Measurements from ENCODE around the gene LAMA3. TPM values are rescaled to one million over a fixed set of nuclear protein-coding genes. Genes with fewer than 3 reads are reported as not detected.

LAMA3 gene
- total RNA-seq, 4 donors from 2014 or later = 46.5 to 75.4 (median 57.4) TPM

DNA sequence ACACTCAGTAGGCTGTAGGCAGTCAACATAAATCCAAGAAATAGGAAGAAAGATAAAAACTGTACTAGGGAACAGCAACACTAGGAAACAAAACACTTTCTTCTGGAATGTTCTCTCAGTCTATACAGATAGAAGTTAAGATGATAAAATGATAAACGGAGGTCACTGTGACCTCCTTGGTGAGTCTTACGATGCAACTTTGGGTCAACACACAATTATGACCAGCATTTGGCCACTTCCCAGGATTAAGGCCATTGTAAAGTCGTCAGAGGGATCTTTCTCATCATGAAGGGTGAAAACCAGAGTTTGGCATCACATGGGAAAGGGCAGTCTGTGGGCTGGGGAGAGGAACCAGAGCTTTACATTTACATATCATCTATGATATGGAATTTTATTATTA, 33.4 kb downstream of the LAMA3 start:
- intact Hi-C loops (cut with DNase I; ENCODE audit: low total_unique reads) = no loop called here
- H3K27ac ChIP-seq = peak overlapping the region; percentile 74 to 88
- TF ChIP-seq, protein P1, sequence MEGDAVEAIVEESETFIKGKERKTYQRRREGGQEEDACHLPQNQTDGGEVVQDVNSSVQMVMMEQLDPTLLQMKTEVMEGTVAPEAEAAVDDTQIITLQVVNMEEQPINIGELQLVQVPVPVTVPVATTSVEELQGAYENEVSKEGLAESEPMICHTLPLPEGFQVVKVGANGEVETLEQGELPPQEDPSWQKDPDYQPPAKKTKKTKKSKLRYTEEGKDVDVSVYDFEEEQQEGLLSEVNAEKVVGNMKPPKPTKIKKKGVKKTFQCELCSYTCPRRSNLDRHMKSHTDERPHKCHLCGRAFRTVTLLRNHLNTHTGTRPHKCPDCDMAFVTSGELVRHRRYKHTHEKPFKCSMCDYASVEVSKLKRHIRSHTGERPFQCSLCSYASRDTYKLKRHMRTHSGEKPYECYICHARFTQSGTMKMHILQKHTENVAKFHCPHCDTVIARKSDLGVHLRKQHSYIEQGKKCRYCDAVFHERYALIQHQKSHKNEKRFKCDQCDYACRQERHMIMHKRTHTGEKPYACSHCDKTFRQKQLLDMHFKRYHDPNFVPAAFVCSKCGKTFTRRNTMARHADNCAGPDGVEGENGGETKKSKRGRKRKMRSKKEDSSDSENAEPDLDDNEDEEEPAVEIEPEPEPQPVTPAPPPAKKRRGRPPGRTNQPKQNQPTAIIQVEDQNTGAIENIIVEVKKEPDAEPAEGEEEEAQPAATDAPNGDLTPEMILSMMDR (IDR thresholded peaks at IDR 0.05) = no peak
- TF ChIP-seq POLR2A (IDR thresholded peaks at IDR 0.05) = no peak

DNA sequence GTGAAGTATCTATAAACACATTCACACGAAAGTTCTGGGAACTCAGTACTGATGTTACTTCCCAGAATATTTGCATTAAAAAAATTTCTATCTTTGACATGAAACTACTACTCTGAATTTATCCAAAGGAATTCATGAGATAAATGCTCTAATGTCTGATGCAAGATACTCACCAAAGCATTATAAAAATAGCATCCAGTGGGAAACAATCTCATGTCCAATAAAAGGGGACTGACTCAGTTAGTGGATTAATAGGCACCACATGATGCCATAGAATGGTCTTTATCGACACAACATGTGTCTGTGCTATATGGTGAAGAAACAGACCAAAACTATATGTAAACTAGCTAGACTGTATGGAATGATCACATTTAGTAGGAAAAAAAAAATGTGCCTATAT, 33.9 kb downstream of the LAMA3 start:
- TF ChIP-seq, protein P1 (IDR thresholded peaks at IDR 0.05) = no peak
- TF ChIP-seq POLR2A (IDR thresholded peaks at IDR 0.05) = no peak
- no peak overlapping the region for H3K4me3 ChIP-seq
- no peak for DNase-seq
- no peaks in the 10 kb centered on the region for H3K27me3 ChIP-seq
- intact Hi-C loops (cut with DNase I; ENCODE audit: low total_unique reads) = no loop called here
- no peaks in the 10 kb centered on the region for H3K9me3 ChIP-seq
- no peaks in the 10 kb centered on the region for H3K36me3 ChIP-seq
- peak overlapping the region; percentile 74 to 88 for H3K27ac ChIP-seq
- H3K4me1 ChIP-seq = peaks cover 5 to 13% of the 10 kb centered on the region in 2 donors

More for the DNA sequence above, 33.4 kb downstream of the LAMA3 start:
- H3K4me3 ChIP-seq = no peak overlapping the region
- DNase-seq = peak in 1 of 2 donors; percentile 64
- H3K36me3 ChIP-seq = no peaks in the 10 kb centered on the region
- H3K27me3 ChIP-seq = no peaks in the 10 kb centered on the region
- peaks cover 5 to 15% of the 10 kb centered on the region in 2 donors for H3K4me1 ChIP-seq
- no peaks in the 10 kb centered on the region for H3K9me3 ChIP-seq

DNA sequence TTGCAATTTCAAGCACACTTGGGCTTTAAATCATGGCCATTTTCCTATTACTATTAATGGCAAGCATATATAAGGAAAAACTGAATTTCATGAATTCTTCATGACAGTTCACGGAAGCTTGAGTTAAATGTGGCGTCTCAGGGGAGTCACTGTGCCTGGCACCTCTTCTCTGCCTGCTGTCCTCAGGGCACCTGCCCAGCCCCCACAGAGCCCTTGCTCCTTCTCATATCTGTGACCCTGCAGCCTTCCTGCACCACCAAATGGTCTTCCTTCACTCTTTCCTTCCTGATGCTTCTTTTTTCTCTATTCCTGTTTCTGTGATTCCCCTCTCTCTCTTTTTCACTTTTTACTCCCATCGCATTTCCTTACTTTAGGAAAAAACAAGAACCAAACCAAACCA, 35.4 kb downstream of the LAMA3 start:
- intact Hi-C loops (cut with DNase I; ENCODE audit: low total_unique reads) = no loop called here
- Histone ChIP-seq H3K4me1 (peaks cover 0 to 5% of the 10 kb centered on the region in 2 donors), H3K36me3 (no peaks in the 10 kb centered on the region), H3K27me3 (no peaks in the 10 kb centered on the region), H3K27ac (peak overlapping the region in 1 of 2 donors; percentile 57), H3K4me3 (no peak overlapping the region), H3K9me3 (no peaks in the 10 kb centered on the region)
- TF ChIP-seq, protein P1 (IDR thresholded peaks at IDR 0.05) = no peak
- no peak for TF ChIP-seq POLR2A (IDR thresholded peaks at IDR 0.05)
- no peak for DNase-seq

DNA sequence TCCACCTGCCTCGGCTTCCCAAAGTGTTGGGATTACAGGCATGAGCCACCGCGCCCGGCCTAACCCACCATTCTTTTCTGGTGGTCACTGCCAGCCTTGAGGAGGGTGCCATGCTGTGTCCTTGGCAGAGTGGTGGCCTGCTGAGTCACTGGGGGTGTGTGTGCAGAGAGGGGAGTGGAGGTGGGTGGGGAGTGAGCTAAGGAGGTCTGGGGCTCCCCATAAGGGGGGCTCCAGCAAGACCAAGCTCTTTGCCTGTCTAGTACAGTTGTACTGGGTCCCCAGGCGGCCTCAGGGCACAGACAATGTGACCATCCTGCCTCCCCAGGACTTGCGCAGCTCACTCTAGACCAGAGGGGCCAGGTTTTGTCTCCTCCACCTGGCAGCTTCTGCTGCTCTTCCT, 36.1 kb downstream of the LAMA3 start:
- Histone ChIP-seq H3K9me3 (no peaks in the 10 kb centered on the region), H3K27me3 (no peaks in the 10 kb centered on the region), H3K27ac (peak overlapping the region; percentile 46 to 57), H3K4me3 (no peak overlapping the region), H3K36me3 (no peaks in the 10 kb centered on the region), H3K4me1 (peaks cover 0 to 5% of the 10 kb centered on the region in 2 donors)
- TF ChIP-seq POLR2A (IDR thresholded peaks at IDR 0.05) = no peak
- TF ChIP-seq, protein P1 (IDR thresholded peaks at IDR 0.05) = no peak
- intact Hi-C loops (cut with DNase I; ENCODE audit: low total_unique reads) = no loop called here
- DNase-seq = no peak

DNA sequence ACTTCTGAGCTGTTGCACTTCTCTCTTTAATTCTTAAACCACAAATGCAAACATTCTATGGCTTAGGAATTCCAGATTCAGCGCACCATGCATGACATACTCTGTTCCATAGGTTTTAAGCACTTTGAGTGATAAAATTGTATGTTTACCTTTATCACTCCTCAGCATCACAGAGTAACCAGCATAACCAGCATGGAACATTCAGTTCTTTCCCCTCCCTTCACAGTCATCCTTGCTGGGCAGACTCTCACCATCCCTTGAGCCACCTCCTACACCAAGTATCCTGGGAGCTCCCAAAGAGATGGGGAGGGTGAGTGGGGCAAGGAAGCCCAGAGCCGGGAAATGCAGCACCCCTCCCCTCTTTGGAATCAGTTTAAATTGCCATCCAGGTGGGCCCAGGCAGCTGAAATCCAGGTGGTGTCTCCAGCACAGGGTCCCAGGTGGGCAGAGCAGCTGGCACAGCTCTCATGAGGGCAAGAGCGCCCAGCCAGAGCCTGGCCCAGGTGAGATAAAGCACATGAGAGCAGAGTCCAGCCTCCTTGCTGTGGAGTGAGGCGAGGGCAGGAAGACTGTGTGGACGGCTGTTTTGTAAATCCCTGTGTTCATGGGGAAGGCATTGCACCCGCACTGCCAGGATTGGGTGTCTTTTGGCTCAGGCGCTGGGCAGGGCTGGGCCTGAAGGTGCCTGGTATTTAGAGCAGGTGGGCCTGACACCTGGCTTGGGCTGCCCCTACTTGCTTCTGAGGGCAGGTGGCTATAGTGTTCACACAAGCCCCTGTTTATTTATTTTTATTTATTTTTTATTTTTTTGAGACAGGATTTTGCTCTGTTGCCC, 36.8 kb downstream of the LAMA3 start:
- no peak overlapping the region for H3K4me3 ChIP-seq
- no peak for DNase-seq
- no peaks in the 10 kb centered on the region for H3K27me3 ChIP-seq
- TF ChIP-seq POLR2A (IDR thresholded peaks at IDR 0.05) = no peak
- TF ChIP-seq, protein P1 (IDR thresholded peaks at IDR 0.05) = no peak
- no peaks in the 10 kb centered on the region for H3K9me3 ChIP-seq
- H3K27ac ChIP-seq = peak overlapping the region; percentile 46 to 57
- H3K4me1 ChIP-seq = peaks cover 0 to 5% of the 10 kb centered on the region in 2 donors
- intact Hi-C loops (cut with DNase I; ENCODE audit: low total_unique reads) = no loop called here
- H3K36me3 ChIP-seq = no peaks in the 10 kb centered on the region
